GM19035 (cell line): ENCODE results near the gene CEP95.

Experiments
- ATAC-seq: cut with Tn5 transposase; IDR thresholded peaks from one replicate; pipeline ENCODE4 v1.9.1; 2021; ENCODE audit not compliant: unreplicated experiment

Gene CEP95

GRCh38 chr17:64496348-64496785 lies 10.4 kb upstream of the CEP95 start:
- ATAC-seq, result no peak

GRCh38 chr17:64496786-64497564 lies 9.8 kb upstream of the CEP95 start, which contains the start of gene POLG2:
Gene POLG2 (minus strand): TSS chr17:64497054. CDS start chr17:64496968, 86 bp downstream.
- peak; percentile 80 for ATAC-seq

GRCh38 chr17:64497565-64498035 lies 9.2 kb upstream of the CEP95 start:
- no peak for ATAC-seq

- no peak for ATAC-seq
These were observed 8.2 kb upstream of the CEP95 start for GRCh38 chr17:64498308-64499203.

GRCh38 chr17:64499805-64500486 lies 6.8 kb upstream of the CEP95 start:
- no peak for ATAC-seq

GRCh38 chr17:64500487-64500859 lies 6.3 kb upstream of the CEP95 start:
- ATAC-seq, result no peak

- ATAC-seq, result no peak
These were observed 5.7 kb upstream of the CEP95 start for GRCh38 chr17:64500862-64501765.

- no peak for ATAC-seq
These were observed 4.8 kb upstream of the CEP95 start for GRCh38 chr17:64502021-64502420.

GRCh38 chr17:64502809-64503208 lies 4.0 kb upstream of the CEP95 start:
- no peak for ATAC-seq

- no peak for ATAC-seq
These were observed 3.4 kb upstream of the CEP95 start for GRCh38 chr17:64503341-64503740.

GRCh38 chr17:64503821-64504768 lies 2.7 kb upstream of the CEP95 start:
- no peak for ATAC-seq

GRCh38 chr17:64504769-64505339 lies 1.9 kb upstream of the CEP95 start:
- ATAC-seq, result no peak

GRCh38 chr17:64505340-64506200 lies 1.2 kb upstream of the CEP95 start:
- ATAC-seq, result peak; percentile 28

- peak; percentile 58 for ATAC-seq
These were observed 589 bp upstream of the CEP95 start, which contains the start of gene DDX5 for GRCh38 chr17:64506201-64506575. Gene DDX5 (minus strand): TSS chr17:64506289. CDS start chr17:64506119, 170 bp downstream.

- peak; percentile 12 for ATAC-seq
These were observed 621 bp downstream of the CEP95 start for GRCh38 chr17:64507413-64507782.

- no peak for ATAC-seq
These were observed 1.9 kb downstream of the CEP95 start for GRCh38 chr17:64508683-64509082.

- ATAC-seq, result no peak
These were observed 2.4 kb downstream of the CEP95 start for GRCh38 chr17:64509179-64509578.

GRCh38 chr17:64515419-64515818 lies 8.6 kb downstream of the CEP95 start:
- no peak for ATAC-seq
